Stimulated activated CD8-positive, alpha-beta memory T cell treated with anti-CD3 and anti-CD28 coated beads, Interleukin-7, amount 100 ng/mL, for 1 hour (primary cell): ENCODE data around the gene PNMT.
"Not testable (repeated sequence)": the region's sequence is repeated elsewhere in the genome, so short reads cannot be mapped to it uniquely, and the experiment has no call there.

ENCODE experiments used
- DNase-seq, 2 donors: peaks; one replicate each; pipeline ENCODE4 v3.0.0-alpha.2; 2020; ENCODE audit warnings: low read depth in 2 of 2

PNMT gene

DNA sequence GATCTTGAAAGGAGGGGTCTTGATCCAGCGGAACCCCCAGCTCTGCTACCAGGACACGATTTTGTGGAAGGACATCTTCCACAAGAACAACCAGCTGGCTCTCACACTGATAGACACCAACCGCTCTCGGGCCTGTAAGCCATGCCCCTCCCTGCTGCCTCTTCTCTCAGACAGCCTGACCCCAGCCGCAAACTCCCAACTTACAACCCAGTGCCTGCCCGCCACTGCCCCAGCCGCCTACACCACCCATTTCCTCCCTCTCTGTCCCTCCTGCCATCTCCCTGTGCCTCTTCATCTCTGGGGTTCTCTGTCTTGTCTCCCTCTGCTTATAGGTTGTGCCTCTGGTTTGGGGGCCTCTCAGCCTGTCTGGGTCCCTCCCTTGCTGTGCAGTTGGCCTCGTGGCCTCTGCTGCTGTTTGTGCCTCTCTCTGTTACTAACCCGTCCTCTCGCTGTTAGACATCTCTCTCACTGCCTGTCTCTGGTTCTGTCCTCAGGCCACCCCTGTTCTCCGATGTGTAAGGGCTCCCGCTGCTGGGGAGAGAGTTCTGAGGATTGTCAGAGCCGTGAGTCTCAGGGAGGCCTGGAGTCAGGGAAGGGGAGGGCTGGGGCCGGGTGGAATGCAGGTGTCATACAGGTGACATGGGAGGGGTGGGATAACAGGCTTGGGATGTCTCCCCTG, 41.2 kb downstream of the PNMT start:
- no peak for DNase-seq

DNA sequence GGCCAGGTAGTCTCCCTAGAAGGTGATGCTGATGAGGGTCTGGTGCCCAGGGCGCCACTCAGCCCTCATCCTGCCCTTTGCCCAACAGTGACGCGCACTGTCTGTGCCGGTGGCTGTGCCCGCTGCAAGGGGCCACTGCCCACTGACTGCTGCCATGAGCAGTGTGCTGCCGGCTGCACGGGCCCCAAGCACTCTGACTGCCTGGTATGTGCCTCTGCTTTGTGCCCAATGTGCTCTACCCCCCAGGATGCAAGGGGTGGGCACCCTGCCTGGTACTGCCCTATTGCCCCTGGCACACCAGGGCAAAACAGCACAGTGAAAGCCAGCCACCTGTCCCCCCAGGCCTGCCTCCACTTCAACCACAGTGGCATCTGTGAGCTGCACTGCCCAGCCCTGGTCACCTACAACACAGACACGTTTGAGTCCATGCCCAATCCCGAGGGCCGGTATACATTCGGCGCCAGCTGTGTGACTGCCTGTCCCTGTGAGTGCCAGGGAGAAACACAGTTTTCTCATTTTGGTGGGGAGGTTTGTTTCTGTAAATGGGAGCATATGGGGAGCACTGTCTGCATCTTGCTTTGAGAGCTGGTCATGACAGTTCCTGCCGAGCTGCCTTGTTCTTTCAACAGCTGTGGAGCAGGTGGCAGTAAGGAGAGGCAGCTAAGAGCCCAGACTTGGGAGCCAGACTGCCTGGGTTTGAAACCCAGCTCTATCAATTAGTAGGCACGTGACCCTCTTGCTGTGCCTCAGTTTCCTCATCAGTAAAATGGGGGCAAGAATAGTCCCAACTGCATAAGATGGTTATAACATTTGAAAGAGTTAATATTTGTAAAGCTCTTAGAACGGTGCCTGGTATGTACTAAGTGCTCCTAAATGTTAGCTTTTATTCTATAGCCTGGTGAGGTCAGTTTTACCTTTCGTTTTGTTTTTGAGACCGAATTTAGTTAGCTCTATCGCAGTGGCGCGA, 42.0 kb downstream of the PNMT start:
- no peak for DNase-seq

DNA sequence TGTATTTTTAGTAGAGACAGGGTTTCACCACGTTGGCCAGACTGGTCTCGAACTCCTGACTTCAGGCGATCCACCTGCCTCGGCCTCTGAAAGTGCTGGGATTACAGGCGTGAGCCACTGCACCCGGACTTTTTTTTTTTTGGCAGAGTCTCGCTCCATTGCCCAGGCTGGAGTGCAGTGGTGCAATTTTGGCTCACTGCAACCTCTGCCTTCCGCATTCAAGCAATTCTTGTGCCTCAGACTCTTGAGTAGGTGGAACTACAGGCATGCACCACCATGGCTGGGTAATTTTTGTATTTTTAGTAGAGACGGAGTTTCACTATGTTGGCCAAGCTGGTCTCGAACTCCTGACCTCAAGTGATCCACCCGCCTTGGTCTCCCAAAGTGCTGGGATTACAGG, 42.8 kb downstream of the PNMT start:
- DNase-seq, result not testable (repeated sequence)

DNA sequence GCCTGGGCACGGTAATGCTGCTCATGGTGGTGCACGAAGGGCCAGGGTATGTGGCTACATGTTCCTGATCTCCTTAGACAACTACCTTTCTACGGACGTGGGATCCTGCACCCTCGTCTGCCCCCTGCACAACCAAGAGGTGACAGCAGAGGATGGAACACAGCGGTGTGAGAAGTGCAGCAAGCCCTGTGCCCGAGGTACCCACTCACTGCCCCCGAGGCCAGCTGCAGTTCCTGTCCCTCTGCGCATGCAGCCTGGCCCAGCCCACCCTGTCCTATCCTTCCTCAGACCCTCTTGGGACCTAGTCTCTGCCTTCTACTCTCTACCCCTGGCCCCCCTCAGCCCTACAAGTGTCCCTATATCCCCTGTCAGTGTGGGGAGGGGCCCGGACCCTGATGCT, 43.6 kb downstream of the PNMT start:
- no peak for DNase-seq

DNA sequence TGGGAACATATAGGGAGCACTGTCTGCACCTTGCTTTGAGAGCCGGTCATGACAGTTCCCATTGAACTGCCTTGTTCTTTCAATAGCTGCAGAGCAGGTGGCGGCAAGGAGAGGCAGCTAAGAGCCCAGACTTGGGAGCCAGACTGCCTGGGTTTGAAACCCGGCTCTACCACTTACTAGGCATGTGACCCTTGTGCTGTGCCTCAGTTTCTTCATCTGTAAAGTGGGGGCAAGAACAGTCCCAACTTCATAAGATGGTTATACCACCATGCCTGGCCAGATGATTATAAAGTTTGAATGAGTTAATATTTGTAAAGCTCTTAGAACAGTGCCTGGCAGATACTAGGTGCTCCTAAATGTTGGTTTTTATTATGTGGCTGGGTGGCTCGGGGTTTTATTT, 46.0 kb downstream of the PNMT start:
- DNase-seq, result no peak

DNA sequence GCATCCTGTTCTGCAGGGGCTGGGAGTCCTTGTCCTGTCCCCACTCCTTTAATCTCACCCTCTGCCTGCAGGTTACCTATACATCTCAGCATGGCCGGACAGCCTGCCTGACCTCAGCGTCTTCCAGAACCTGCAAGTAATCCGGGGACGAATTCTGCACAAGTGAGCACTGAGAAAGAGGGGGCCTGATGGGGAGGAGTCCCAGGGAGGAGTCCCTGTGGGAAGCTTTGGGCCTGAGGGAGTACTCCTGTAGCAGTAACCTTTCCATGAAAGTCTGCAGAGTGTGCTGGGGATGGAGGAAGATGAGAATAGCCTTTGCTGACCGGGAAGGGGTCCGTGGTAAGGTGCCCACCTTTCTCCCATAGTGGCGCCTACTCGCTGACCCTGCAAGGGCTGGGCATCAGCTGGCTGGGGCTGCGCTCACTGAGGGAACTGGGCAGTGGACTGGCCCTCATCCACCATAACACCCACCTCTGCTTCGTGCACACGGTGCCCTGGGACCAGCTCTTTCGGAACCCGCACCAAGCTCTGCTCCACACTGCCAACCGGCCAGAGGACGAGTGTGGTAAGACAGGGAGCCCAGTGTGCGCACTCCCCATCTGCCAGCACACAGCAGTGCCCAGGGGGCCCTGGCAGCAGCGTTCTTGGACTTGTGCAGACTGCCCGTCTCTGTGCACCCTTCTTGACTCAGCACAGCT, 47.3 kb downstream of the PNMT start:
- DNase-seq, result no peak

DNA sequence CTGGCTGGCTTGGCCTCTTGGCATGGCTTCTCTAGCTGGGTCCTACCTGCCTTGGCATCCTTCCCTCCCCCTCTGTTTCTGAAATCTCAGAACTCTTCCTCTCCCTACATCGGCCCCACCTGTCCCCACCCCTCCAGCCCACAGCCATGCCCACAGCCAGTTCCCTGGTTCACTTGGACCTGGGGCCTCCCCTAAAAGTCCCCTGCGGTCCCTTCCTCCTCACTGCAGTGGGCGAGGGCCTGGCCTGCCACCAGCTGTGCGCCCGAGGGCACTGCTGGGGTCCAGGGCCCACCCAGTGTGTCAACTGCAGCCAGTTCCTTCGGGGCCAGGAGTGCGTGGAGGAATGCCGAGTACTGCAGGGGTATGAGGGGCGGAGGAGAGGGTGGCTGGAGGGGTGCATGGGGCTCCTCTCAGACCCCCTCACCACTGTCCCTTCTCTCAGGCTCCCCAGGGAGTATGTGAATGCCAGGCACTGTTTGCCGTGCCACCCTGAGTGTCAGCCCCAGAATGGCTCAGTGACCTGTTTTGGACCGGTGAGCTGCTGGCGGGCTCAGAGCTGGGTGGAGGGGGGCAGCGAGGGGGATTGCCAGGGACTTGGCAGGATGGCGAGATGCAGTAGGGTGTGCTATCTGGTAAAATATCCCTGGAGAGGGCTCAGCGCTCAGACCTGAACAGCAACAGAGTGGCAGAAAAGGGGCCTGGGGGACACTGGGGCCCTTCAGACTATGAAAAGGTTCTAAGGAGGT, 48.0 kb downstream of the PNMT start:
- DNase-seq, result no peak

DNA sequence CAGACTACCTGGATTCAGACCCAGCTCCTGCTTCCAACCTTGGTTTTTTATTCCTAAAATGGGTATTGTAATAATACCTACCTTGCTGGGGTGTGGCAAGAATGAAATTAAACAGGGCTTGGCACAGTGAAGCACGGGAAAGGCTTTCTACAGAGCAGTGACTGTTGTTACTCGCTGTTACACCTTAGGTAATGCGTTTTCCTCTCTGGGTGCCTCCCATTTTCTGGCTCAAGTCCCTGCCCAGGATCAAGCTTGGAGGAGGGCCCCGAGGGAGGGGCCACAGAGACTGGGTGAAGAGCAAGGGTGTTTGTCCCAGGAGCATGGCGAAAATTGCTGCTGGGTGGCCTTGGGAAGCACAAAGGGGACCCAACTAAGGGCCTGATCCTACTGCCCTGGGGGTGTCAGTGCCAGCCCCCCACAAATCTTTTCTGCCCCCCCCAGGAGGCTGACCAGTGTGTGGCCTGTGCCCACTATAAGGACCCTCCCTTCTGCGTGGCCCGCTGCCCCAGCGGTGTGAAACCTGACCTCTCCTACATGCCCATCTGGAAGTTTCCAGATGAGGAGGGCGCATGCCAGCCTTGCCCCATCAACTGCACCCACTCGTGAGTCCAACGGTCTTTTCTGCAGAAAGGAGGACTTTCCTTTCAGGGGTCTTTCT, 48.8 kb downstream of the PNMT start:
- no peak for DNase-seq

DNA sequence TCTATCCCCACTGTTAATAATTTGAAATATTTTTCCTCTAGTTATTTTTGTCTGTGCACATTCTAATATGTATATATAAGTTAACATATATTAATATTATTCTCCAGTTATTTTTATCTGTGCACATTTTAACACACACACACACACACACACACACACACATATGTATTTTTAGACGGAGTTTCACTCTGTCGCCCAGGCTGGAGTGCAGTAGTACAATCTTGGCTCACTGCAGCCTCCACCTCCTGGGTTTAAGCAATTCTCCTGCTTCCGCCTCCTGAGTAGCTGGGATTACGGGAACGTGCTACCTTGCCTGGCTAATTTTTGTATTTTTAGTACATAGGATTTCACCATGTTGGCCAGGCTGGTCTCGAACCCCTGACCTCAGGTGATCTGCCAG, 49.4 kb downstream of the PNMT start:
- DNase-seq, result no peak

DNA sequence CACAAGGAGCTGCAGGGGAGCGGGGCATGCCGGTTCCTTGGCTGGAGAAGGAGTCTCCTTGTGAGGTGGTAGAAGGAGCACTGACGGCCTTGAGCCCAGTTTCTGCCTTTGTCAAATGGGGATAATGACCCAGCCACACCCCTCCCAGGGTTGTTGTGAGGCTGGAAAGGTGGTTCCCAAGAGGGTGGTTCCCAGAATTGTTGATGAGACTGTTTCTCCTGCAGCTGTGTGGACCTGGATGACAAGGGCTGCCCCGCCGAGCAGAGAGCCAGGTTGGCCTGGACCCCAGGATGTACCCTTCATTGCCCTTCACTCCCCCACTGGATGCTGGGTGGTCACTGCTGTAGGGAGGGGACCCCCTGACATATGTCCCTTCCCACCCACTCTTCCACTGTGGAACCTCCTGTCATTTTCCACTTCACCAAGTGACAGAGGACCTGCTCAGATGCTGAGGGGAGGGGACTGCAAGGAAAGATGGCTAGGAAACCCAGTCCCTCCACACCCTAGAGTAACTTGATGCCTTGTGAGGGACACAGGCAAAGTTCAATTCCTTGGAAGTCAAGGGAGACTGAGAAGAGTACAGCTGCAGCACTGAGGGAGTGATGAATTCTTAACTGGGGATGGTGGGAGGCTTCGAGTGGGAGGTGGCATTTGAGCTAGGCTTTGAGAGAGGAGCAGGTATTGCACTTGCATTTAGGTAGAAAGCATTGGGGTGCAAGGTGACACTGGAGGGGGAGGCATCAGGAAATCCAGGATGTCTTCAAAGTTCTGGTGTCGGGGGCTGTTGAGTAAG, 51.5 kb downstream of the PNMT start:
- no peak for DNase-seq
